Progenitor cell of endocrine pancreas (in vitro differentiated cells): Measurements from ENCODE around the gene NMT1. TPM values are rescaled to one million over a fixed set of nuclear protein-coding genes. Genes with fewer than 3 reads are reported as not detected.

Experiments
- DNase-seq: peaks from one replicate; pipeline ENCODE4 v3.0.0; 2021; ENCODE audit warnings: low spot score; ENCODE audit not compliant: unreplicated experiment
- H3K27ac Mint-ChIP-seq: 2 replicates; pipeline ENCODE4 v1.8.0; 2021; ENCODE audit warnings: mild to moderate bottlenecking, moderate library complexity, mixed read lengths
- H3K27me3 Mint-ChIP-seq: 2 replicates; pipeline ENCODE4 v1.8.0; 2021; ENCODE audit warnings: mixed read lengths
- H3K36me3 Mint-ChIP-seq: 2 replicates; pipeline ENCODE4 v1.8.0; 2022; ENCODE audit warnings: mixed read lengths; ENCODE audit not compliant: insufficient read depth
- H3K4me1 Mint-ChIP-seq: 2 replicates; pipeline ENCODE4 v1.8.0; 2021; ENCODE audit warnings: low read depth, mixed read lengths
- H3K4me3 Mint-ChIP-seq: 2 replicates; pipeline ENCODE4 v1.8.0; 2021; ENCODE audit warnings: low read depth, mild to moderate bottlenecking, moderate library complexity, mixed read lengths
- H3K9me3 Mint-ChIP-seq: 2 replicates; pipeline ENCODE4 v1.8.0; 2021; ENCODE audit warnings: low read depth, mixed read lengths
- total RNA-seq: library from RNA; stranded (reverse); gene quantifications from 2 replicates; pipeline ENCODE4 v1.2.1, GENCODE V29; 2021
- TF ChIP-seq, protein P1 (sequence below): fragments of 200-600 bp; sonication (generic); IDR thresholded peaks from one replicate; pipeline ENCODE4 v1.5.0; 2021; ENCODE audit warnings: antibody characterized with exemption, mild to moderate bottlenecking; ENCODE audit not compliant: unreplicated experiment

NMT1 gene
- total RNA-seq, 1 donor from 2014 or later: 97.4 TPM

DNA sequence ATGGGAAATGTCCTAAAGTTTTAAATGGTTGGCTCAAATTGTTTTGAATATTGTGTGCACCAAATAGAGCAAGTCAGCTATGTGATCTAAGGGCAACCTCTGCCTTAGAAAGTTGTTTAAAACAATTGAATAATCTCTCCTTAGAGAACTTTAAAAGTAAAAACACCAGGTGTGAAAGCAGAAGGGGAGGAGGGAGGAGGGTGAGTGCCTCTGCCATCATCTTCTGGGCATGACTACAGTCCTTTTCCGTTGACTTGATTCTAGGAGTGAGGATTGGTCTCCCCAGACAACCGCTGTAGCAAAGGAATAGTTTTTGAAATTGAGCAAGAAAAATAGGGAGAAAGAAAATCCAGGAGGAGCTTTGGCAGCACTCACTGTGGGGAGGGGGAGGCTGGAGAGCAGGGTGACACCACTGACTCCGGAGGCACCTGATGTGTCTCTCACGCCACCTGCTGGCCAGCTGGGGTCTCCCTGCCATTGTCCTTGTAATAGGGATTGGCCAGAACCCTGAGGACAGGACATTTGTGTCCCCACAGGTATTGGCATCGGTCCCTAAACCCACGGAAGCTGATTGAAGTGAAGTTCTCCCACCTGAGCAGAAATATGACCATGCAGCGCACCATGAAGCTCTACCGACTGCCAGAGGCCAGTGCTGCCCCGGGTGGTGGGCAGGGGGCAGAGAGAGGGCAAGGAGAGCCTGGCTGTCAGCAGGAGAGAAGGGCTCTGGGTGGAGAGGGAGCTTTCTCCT, 37.9 kb downstream of the NMT1 start:
- Mint-ChIP-seq H3K27ac (peak overlapping the region; percentile 84), H3K36me3 (peaks cover 25% of the 10 kb centered on the region), H3K27me3 (no peaks in the 10 kb centered on the region), H3K9me3 (no peaks in the 10 kb centered on the region), H3K4me3 (no peak overlapping the region), H3K4me1 (no peaks in the 10 kb centered on the region)
- DNase-seq: peak; percentile 82
- TF ChIP-seq, protein P1, sequence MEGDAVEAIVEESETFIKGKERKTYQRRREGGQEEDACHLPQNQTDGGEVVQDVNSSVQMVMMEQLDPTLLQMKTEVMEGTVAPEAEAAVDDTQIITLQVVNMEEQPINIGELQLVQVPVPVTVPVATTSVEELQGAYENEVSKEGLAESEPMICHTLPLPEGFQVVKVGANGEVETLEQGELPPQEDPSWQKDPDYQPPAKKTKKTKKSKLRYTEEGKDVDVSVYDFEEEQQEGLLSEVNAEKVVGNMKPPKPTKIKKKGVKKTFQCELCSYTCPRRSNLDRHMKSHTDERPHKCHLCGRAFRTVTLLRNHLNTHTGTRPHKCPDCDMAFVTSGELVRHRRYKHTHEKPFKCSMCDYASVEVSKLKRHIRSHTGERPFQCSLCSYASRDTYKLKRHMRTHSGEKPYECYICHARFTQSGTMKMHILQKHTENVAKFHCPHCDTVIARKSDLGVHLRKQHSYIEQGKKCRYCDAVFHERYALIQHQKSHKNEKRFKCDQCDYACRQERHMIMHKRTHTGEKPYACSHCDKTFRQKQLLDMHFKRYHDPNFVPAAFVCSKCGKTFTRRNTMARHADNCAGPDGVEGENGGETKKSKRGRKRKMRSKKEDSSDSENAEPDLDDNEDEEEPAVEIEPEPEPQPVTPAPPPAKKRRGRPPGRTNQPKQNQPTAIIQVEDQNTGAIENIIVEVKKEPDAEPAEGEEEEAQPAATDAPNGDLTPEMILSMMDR: peak; percentile 95

DNA sequence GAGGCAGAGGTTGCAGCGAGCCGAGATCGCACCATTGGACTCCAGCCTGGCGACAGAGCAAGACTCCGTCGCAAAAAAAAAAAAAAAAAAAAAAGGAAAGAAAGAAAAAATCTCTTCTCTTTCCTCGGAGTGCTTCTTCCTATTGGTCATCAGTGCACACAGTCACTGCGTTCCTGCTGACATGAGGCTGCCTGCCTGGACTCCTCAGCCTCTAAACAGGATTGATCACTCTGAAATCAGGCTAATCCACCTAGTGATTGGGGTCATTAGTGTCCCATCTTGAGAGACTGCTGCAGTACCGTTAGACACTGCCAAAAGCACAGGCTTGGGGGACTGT, 40.4 kb downstream of the NMT1 start:
- no peaks in the 10 kb centered on the region for H3K27me3 Mint-ChIP-seq
- no peaks in the 10 kb centered on the region for H3K9me3 Mint-ChIP-seq
- H3K36me3 Mint-ChIP-seq: peaks cover 17% of the 10 kb centered on the region
- H3K4me1 Mint-ChIP-seq: no peaks in the 10 kb centered on the region
- no peak for DNase-seq
- no peak overlapping the region for H3K4me3 Mint-ChIP-seq
- TF ChIP-seq, protein P1: no peak
- H3K27ac Mint-ChIP-seq: peak overlapping the region; percentile 8

DNA sequence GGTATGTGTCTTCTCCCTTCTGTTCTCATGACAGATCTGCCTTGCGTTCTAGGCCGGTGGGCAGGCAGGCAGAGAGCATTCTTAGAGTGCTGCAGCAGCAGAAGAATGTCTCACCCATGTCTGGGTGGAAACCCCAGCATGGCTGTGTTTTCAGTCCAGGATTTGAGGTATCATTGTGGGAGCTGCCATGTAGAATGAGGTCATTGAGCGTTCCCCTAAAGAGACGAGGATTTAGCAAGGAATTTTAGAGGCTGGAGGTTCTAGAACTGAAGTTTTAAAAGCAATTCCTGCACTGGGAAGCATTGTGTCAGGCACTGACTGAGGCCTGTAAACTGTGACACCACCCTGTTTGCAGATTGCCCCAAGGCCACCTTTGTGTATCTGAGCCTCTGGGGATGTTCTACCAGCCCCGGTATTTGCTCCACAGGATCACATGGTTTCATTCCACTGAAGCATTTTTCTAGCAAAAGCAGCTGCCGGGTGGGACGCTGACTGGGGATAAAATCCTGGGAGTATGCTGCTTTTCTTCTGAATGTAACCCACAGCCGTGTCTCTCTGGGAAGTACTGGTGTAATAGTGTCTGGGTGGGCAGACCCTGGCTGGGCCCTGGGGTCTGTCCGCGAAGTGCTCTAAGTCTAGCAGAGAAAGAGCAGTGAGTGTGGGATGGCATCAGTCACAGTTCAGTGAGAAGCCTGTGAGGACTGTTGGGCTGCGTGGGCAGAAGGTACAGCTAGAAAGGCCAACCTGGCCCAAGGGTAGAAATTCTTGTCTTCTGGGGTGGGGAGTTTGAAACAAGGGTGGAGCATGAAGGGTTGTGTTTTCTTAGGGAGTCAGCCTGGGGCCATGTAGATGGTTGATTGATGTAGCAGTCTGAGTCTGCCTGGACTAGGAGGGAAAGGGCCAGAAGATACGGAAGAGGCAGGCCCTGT, 41.0 kb downstream of the NMT1 start:
- Mint-ChIP-seq H3K4me3 (no peak overlapping the region), H3K36me3 (peaks cover 21% of the 10 kb centered on the region), H3K27ac (peak overlapping the region; percentile 8), H3K4me1 (no peaks in the 10 kb centered on the region), H3K27me3 (no peaks in the 10 kb centered on the region), H3K9me3 (no peaks in the 10 kb centered on the region)
- TF ChIP-seq, protein P1: no peak
- DNase-seq: no peak

DNA sequence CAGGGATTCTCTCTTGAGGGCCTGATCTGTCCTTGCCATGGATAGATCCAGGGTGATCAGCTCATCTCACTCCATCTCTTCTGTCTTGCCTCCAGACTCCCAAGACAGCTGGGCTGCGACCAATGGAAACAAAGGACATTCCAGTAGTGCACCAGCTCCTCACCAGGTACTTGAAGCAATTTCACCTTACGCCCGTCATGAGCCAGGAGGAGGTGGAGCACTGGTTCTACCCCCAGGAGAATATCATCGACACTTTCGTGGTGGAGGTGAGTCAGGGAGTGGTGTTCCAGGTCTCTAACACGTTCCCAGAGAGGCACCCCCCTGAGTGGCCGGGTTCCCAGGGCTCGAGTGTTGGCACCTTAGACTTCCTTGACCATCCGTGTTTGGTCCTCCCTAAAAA, 41.7 kb downstream of the NMT1 start:
- Mint-ChIP-seq H3K9me3 (no peaks in the 10 kb centered on the region), H3K4me1 (no peaks in the 10 kb centered on the region), H3K36me3 (peaks cover 19% of the 10 kb centered on the region), H3K27me3 (no peaks in the 10 kb centered on the region), H3K27ac (no peak overlapping the region), H3K4me3 (no peak overlapping the region)
- DNase-seq: no peak
- TF ChIP-seq, protein P1: no peak

DNA sequence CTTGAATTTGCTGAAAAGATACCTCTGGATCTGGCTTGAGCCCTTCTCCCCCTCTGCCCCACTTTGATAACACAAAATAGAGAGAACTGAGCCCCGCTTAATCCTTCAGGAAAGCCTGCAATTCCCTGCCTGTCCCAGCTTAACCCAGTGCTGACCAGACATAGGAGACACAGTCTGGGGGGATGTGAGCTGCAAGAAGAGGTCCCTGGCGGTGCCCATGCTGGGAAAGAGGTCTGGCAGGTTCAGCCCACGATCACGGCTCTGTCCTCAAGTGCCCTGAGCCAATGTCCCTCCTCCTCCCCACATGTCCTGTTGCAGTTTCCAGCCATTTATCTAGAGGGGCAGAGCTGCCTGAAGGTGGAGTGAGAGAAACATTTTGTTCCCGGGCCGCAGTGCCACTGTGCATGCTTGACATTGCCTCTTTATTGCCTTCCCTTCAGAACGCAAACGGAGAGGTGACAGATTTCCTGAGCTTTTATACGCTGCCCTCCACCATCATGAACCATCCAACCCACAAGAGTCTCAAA, 42.2 kb downstream of the NMT1 start:
- no peak for DNase-seq
- Mint-ChIP-seq H3K4me3 (no peak overlapping the region), H3K4me1 (no peaks in the 10 kb centered on the region), H3K36me3 (peaks cover 15% of the 10 kb centered on the region), H3K9me3 (no peaks in the 10 kb centered on the region), H3K27ac (no peak overlapping the region), H3K27me3 (no peaks in the 10 kb centered on the region)
- TF ChIP-seq, protein P1: no peak
